HG02943 (cell line): ENCODE results near the gene ZNF23.

ENCODE experiments used
- ATAC-seq: cut with Tn5 transposase; IDR thresholded peaks from one replicate; pipeline ENCODE4 v1.9.1; 2021; ENCODE audit warnings: mild to moderate bottlenecking, low read depth, moderate library complexity; ENCODE audit not compliant: unreplicated experiment

The ZNF23 gene

DNA sequence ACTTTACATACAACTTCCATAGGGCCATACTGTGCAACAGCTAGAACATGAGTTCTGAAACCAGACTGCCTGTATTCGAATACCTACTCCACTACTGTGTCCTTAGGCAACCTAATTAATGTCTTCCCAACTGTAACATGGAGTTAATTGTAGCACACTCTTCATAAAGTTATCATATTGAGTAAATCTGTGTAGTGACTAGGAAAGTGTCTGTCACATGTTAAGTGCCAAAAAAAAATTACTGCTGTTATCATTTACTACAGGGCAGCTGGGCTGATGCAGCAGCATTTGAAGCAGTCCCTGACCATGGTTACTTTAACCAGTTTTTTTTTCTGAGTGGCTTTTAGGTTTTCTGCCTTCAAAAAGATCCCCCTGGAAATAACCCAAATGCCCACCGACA lies 10.9 kb upstream of the ZNF23 start:
- no peak for ATAC-seq

GRCh38 chr16:71472051-71472450 lies 10.0 kb upstream of the ZNF23 start:
- ATAC-seq, result no peak

- ATAC-seq, result no peak
These were observed 5.8 kb upstream of the ZNF23 start for GRCh38 chr16:71467810-71468209.

DNA sequence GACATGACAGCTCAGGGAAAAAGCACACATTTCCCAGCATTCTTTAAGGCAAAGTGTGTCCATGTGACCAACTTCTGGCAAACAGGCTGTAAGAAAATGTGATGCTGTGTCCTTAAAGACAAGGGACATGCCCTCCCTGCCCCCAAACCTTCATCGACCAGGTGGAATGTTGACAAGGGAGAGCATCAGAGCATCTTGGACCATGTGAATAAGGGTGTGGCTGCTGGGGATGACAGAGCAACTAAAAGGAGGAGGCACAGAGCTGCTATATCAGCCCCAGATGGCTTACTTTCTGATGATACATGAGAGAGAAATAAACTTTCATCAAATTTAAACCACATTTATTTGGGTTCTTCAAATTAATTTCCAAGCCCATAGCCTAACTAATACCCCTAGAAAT lies 2.2 kb upstream of the ZNF23 start:
- ATAC-seq, result no peak

- no peak for ATAC-seq
These were observed 1.1 kb downstream of the ZNF23 start for GRCh38 chr16:71460941-71461340.

- ATAC-seq, result no peak
These were observed 1.8 kb downstream of the ZNF23 start for GRCh38 chr16:71460236-71460635.

DNA sequence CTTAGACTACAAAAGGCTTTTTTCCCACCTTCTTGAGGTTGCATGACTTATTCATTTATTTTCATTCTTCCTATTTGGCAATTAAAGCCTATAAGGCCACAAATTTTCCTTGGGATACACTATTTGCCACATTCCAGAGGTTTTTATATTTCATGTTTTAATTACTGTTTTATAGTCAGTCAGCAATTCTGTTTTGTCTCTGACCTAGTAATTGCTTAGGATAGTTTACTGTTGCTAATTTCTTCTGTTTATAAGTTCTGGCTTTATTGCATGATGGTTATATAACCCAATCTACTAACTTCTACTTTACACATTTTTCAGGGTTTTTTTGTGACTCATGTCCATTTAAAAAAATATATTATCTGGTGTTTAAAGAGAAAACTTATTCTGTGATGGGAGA lies 2.5 kb downstream of the ZNF23 start:
- no peak for ATAC-seq

DNA sequence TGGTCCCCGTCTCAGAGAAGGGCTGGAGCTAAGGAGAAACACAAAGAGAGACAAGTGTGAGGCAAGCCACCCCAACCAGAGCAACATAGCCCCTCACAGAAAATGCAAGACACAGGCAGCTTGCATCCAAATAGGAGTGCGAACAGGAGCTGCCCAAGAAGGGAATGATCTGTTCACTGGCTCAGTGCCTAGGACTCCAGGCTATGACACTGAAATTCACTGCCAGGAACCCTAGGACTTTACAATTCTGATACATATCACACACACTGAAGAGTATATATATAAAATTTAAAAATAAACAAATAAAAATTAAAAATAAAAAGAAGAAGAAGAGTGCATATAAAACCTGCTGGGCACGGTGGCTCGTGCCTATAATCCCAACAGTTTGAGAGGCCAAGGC lies 5.2 kb downstream of the ZNF23 start:
- no peak for ATAC-seq

GRCh38 chr16:71453036-71453435 lies 9.0 kb downstream of the ZNF23 start:
- ATAC-seq, result no peak

GRCh38 chr16:71449020-71449419 lies 13.0 kb downstream of the ZNF23 start:
- ATAC-seq, result no peak

DNA sequence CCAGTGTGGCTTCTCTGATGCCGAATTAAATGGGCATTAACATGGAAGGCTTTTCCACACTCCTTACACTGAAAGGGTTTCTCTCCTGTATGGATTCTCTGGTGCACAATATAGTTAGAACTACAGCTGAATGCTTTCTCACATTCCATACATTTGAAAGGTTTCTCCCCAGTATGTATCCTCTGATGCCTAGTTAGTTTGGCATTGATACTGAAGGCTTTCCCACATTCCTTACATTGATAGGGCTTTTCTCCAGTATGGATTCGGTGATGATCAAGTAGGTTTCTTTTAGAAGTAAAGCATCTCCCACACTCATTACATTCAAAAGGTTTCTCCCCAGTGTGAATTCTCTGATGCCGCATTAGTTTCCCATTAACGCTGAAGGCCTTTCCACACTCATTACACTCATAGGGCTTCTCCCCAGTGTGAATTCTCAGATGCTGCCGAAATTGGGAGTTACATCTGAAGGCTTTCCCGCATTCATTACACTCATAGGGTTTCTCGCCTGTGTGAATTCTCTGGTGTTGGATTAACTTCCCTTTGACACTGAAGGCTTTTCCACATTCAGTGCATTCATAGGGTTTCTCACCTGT lies 13.7 kb downstream of the ZNF23 start:
- ATAC-seq, result no peak

DNA sequence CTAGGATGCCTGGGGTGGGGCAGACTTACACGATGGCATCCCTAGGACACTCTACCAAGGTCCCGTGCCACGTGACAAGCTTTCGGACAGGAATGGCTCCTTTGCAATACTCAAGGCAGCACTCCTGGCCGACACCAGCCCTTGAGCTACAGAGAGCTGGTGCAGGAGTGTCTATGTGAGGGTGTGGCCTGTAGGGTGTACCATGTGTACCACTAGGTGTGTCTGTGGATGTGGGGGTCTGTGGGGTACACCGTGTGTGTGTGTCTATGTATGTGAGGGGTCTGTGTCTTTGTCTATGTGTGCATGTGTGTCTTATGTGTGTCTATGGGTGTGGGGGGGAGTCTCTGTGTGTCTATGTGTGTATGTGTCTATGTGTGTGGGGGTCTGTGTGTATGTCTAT lies 18.3 kb downstream of the ZNF23 start:
- ATAC-seq, result no peak

DNA sequence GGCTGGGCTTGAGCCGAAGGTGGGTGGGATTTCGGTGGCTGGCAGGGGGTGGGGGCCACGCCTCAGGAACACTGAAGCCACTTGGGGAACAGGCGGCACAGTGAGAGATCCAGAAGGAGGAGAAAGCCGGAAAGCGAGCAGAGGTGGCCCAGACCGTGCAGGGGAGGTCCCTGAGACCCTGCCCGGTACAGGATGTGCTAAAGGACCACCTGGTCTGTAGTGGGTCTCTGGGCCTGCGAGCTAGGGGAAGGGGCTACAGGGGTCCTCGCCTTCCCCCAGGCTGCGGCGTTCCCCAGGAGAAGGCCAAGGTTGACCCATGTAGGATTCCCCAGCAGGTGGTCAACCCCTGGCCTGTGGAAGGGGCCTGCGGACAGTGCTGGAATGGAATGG lies 20.0 kb downstream of the ZNF23 start, which contains the start of gene TLE7:
Gene TLE7 (minus strand): TSS at position 4 of the 390 bp plus-strand sequence. CDS start 8,730 bp downstream, outside the sequence.
- ATAC-seq, result no peak

DNA sequence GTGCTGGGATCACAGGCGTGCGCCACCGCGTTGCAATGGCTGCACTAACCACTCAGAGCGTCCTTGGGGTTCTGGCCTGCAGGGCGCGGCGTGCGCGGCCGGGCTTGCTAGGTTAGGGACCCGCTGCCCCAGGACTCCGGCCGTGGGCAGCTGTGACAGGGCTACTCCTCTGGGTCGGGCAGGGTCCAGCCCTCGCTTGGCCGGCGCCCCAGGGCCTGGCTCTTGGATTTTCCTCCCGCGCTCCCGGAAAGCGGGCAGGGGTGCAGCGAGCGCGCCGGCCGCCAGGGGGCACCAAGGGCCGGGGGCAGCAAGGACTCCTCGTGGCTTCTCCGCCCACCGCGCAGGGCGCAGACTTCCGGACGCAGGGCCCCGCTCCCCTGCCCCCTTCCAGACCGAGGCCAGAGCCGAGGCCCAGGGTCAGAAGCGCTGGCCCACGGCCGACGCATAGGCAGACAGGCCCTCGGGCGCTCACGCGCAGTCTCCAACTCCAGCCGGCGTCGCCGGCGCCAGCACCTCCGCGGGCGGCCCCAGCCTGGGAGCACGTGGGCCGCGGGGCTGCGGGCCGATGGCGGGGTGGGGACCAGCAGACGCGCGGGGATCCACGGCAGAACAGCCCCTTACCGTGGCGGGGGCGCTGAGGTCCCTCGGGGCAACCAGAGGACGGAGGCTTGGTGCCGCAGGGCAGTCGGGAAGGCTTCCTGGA lies 20.5 kb downstream of the ZNF23 start:
- ATAC-seq, result no peak

DNA sequence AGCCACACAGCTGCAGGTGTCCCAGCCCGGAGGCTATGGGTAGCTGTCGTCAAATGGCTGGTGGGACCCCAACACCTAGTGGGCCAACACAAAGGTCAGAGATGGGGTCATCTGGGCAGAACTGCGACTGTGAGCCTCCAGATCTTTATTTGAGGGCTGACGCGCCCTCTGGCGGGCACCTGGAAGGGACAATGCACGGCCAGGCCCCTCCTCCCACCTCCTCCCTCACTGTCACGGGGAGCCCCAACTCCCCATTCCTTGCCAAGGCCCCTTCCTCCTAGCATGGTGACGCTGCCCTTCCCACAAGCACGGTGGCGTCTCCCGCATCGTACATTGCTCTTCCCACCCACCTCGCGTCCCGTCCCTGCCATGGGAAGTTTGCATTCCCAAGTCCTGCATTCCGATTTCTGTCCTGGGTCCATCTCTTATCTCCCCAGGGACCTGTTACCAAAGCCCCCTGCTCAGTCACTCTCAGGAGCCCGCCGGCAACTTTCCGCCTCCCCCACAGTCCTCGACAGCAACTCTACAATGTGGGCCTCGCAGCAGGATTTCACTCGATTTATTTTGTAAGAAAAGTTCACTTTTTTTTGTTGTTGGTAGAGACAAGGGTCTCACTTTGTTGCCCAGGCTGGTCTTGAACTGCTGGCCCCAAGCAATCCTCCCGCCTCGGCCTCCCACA lies 21.2 kb downstream of the ZNF23 start:
- ATAC-seq, result no peak

DNA sequence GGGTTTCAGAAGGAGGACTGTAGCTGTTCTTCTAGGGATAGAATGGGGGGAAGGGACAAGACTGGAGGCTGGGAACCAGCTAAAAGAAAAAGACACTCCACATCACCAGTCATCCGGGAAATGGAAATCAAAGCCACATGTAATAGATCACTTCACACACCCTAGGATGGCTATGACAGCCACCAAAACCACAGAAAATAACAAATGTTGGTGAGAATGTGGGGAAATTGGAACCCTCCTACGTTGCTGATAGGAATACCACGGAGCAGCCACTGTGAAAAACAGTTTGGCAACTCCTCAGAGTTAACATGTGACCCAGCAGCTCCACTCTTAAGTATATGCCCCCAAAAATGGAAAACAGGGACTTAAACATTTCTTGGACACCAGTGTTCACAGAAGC lies 22.5 kb downstream of the ZNF23 start:
- ATAC-seq, result no peak

- ATAC-seq, result no peak
These were observed 25.6 kb downstream of the ZNF23 start for GRCh38 chr16:71436473-71436872.

DNA sequence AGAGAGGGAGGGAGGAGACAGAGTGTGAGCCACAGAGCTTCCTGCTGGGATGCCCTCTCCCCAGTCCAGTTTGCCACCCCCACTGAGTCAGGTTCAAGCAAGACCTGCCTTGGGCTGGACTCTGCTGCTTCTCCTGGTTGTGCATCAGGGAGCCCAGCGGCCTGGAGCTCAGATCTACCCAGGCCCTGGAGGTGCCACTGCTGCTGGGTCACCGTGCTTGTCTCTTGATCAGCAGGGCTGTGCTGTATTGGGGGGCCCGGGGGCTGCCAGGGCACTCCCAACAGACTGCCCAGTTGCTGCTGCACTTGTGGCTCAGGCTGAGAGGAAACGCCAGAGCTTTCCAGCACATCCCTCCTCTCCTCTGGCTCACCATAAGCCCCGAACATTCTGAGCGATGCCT lies 29.1 kb downstream of the ZNF23 start:
- ATAC-seq, result no peak

DNA sequence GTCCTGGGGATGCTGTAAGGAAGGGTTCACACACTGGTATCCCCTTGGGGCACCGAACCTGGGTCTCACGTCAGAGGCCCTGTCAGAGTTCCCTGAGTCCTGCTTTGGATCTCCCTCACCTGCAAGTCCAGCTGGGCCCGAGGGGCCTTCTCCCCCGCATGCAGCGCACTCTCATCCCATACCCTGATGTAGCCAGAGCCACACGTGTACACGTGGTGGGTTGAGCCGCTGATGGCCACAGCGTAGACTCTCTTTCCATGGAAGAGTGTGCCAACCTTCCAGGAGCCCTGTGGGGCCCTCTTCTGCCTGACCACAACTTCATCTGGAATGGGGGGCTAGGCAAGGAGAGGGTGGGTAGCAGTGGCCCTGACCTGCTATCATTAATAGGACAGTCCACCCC lies 30.1 kb downstream of the ZNF23 start:
- no peak for ATAC-seq

DNA sequence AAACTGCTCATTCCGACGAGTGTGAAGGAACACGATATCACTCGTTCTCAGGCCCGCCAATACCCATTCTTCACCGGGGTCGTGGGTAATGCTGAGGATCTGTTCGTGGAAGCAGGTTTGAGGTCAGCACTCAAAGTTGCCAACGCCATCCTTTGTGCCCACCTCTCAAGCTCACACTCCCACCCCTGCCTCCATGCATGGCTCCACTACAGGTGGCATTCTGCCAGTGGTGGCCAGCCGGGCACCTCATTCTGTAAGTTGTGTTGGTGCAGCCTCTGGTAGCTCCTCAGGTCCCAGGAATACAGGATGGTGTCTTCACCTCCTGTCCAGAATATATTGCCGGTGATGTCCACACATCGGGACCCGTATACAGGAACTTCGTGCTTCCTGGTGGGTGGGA lies 30.9 kb downstream of the ZNF23 start:
- no peak for ATAC-seq

DNA sequence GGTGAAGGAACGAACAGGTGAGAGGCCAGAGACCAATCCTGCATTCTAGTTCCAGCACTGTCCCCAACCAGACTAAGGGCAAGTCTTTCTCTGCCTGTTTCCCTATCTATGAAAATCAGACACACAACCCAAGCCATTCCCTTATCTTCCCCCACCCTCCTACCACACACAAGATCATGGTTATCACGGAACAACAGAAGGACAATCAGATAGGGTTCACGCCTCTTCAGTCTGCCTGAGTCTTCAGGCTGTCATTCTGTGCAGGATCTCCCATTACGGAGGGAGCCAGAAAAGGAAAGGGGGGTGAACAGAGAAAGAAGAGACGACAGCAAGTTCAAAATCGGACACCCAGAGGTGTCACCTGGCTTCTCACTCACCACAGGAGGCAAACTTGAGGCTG lies 31.3 kb downstream of the ZNF23 start:
- no peak for ATAC-seq

DNA sequence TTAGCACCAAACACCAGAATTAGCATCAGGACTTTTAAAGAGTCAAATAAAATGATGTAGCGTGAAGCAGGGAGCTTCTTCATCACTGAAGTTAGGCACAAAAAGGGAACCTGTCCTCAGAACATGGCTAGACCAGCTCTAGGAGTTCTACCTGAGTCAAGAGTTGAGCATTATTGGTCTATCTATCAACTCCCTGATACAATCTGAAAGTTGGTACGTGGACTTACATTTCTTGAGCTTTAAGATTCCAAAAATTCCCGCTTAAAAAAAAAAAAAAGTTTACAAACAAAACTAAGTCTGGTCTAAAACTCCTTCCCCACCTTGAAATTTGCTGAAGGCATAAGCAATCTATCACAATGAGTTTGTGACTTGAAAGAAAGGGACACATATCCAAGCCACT lies 32.5 kb downstream of the ZNF23 start:
- no peak for ATAC-seq
